Stimulated activated CD4-positive, alpha-beta T cell treated with anti-CD3 and anti-CD28 coated beads, Interleukin-12 subunit alpha, Interleukin-12 subunit beta, amount 100 ng/mL, for 4 hours (primary cell): Measurements from ENCODE around the gene QRSL1.
"Not testable (repeated sequence)": the region's sequence is repeated elsewhere in the genome, so short reads cannot be mapped to it uniquely, and the experiment has no call there.

Source experiments
- DNase-seq: peaks from one replicate; pipeline ENCODE4 v3.0.0-alpha.2; 2020

Gene QRSL1

DNA sequence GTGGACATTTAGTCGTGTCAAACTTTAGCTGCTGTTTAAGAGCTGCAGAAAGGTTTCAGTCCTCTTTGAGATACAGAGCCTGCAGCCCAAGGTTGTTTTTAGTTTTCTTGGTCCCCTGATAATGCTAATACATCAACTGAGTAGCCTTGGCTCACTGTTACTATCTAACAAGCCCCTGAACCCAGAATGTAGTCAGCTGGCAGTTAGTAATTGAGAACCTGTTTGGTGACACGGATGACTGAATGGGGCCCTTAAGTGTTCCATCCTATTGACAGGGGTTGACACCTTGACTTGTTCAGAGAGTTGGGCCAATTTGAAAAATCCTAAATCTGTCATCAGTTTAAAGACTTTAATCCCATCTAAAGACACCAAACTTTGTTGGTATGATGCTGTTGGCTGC, 2.9 kb upstream of the QRSL1 start:
- no peak for DNase-seq

- DNase-seq, result not testable (repeated sequence)
These were observed 1.6 kb upstream of the QRSL1 start for GRCh38 chr6:106627760-106628159.

DNA sequence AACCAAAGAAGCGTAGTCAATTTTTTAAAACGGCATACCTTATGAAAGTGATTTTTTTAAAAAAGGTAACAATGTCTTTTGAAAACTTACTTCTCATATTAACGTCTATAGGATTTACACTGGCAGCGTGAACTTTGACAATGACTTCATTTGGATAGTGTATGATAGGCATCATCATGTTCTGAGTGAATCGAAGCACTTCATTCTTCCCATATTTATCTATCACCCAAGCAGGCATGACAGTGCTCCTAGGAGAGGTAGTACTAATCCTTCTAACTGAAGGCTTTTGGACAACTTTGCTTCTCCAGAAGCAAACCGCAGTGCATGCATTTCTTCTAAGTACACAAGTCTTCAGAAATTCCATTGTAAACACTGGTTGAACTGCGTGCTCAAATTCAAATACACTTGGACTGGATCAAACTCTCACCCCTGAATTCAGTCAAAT, 698 bp upstream of the QRSL1 start:
- no peak for DNase-seq

DNA sequence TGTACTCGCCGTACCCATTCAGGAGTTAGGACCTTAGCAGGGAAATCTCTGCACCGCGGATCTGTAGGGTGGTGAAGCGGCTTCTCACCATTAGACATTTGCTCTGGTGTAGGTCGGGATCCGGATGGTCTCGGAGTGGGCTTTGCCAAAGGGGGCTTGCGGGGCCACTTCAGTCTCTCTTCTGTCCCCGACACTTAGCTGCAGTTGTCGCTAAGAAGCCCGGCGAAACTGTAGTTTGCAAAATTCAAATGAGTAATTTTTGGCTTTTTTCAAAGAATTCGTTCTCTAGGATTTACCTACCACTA, 433 bp downstream of the QRSL1 start:
- no peak for DNase-seq

GRCh38 chr6:106630366-106630765, 988 bp downstream of the QRSL1 start:
- no peak for DNase-seq

DNA sequence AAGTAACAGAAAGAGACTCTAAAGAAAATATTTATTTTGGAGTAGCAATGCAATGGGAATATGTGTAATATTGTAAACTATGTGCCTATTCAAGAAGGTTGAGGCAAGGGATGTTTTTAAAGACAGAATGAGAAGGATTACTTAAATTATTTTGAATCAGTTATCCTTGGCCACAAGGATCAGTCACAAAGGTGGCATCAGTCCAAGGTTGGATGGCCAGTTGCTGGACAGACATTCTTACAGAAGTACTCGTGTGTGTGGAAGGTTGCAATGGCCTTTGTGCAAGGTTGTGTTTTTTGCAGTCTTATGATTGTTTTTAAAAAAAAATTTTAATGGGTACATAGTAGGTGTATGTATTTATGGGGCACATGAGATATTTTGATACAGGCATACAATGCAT, 2.0 kb downstream of the QRSL1 start:
- DNase-seq, result no peak

DNA sequence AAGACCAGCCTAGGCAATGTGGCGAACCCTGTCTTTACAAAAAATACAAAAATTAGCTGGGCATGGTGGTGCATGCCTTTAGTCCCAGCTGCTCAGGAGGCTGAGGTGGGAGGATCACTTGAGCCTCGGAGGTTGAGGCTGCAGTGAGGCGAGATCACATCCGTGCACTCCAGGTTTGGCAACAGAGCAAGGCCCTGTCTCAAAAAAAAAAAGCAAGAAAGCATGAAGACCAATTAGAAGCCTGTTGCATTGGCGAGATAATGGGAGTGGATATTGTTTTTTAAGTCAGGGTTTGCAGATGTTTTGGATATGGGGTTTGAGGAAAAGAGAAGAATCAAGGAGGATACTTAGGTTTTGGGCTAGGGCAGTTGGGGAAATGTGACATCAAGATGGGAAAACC, 5.2 kb downstream of the QRSL1 start:
- no peak for DNase-seq

DNA sequence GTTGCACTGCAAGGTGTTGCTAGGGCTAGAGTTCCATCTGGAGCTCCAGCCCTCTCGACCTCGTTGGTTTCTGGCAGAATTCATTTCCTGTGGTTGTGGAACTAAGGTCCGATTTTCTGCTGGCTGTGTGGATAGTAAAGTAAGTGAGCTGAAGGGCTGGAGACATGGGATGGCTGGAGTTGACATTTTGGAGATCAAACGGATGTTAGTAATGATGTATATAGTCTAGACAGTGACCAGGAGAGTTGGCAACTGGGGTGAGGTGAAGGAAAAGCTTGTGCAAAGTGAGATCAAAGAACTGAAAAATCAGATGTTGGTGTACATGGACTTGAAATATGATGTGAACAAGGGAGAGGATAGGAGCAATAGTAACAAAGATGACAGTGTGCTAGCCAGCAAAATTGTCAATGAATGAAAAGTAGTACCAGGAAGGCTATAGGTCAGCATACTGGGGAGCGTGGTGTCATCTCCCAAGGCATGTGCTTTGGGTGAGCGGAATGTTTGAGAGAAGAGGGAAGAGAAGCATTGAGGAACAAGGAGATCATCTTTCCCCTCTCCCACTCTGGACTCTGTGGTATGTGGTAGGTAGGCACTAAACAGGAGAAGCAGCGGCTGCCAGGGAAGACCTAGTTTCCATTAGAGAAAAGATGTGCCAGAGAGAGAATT, 7.8 kb downstream of the QRSL1 start:
- DNase-seq, result no peak

DNA sequence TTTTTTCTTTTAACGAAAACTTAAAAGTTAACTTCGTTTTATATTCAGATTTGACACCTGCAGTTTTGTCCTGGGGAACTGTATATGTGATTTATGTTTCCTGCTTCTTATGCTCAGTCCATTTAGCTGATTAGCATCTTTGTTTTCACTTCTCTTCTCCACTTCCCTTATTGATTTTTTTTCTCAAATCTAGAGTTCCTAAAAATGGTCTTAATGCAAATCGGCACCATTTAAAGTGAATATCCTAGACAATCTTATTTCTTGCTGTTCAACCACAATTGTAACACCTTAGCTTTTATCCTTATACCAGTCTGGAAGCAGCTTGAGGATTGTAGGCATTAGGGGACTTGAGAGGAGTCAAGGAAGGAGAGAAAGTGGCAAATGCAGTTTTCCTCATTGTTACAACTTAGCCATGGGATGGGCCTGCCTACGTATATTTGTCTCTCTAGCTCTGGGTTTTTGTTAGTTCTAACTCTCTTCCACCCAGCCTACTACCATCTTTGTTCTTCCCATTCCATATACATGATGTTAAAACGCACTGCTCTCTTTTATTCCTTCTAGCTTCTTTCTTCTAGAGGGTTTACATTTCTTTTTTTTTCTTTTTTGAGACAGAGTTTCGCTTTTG, 8.5 kb downstream of the QRSL1 start:
- no peak for DNase-seq

GRCh38 chr6:106639812-106640211, 10.4 kb downstream of the QRSL1 start:
- no peak for DNase-seq

DNA sequence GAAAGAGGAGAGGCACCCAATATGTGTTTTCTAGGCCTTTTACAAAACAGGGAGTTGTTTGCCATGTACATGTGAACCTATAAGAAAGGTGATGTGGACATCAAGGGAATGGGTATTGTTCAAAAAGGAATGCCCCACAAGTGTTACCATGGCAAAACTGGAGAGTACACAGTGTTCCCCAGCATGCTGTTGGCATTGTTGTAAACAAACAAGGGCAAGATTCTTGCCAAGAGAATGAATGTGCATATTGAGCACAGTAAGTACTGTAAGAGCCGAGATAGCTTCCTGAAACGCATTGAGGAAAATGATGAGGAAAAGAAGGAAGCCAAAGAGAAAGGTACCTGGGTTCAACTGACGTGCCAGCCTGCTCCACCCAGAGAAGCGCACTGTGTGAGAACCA, 13.1 kb downstream of the QRSL1 start:
- no peak for DNase-seq

GRCh38 chr6:106643061-106643460, 13.7 kb downstream of the QRSL1 start:
- no peak for DNase-seq

GRCh38 chr6:106648651-106649308, 19.4 kb downstream of the QRSL1 start:
- no peak for DNase-seq

DNA sequence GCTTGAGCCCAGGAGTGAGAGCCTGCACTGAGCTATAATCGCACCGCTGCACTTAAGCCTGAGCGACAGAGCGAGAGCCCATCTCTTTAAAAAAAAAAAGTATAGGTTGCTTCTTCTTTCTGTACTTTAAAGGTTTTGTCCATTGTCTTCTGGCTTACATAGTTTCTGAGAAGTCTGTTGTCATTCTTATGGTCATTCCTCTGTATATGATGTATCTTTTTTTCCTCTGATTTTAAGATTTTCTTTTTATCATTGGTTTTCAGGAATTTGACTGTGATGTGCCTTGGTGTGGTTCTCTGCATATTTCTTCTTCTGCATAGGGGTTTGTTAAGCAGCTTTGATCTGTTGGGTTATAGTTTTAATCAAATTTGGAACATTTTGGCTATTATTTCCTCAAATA, 29.1 kb downstream of the QRSL1 start:
- no peak for DNase-seq

GRCh38 chr6:106659859-106660258, 30.5 kb downstream of the QRSL1 start:
- no peak for DNase-seq

GRCh38 chr6:106662458-106662857, 33.1 kb downstream of the QRSL1 start:
- DNase-seq, result no peak

DNA sequence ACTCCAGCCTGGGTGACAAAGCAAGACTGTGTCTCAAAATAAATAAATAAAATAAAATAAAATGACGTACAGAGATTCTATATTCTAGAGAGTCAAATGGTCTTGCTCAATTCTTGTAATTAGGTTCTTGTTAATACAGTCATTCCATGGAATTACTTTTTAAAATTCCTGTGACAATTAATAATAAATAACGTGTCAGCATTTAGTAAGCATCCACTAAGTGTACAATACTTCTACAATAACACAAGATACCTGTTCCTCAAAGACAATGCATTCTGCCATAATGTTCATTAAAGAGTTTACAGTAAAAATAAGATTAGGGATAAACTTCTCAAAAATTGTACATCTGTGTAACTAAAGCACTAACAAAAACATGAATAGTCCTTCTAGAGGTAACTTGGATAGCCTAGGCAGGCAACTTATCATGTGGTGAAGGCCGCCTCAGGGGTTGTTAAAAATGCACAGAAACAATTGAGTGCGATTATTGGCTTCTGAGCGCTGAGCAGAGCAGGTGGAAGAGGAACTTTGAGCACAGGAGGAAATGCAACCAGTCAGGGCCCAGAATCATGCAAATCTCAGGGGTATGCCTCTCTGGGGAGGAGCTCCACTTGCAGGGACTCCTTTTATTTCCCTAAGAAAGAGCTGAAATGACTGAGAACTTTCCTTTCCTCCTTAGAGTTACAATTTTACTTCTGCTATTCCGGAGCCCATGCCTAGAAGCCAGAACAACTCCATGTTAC, 37.1 kb downstream of the QRSL1 start:
- no peak for DNase-seq

- no peak for DNase-seq
These were observed 37.6 kb downstream of the QRSL1 start for GRCh38 chr6:106667022-106667402.

GRCh38 chr6:106670236-106670635, 40.9 kb downstream of the QRSL1 start:
- no peak for DNase-seq

DNA sequence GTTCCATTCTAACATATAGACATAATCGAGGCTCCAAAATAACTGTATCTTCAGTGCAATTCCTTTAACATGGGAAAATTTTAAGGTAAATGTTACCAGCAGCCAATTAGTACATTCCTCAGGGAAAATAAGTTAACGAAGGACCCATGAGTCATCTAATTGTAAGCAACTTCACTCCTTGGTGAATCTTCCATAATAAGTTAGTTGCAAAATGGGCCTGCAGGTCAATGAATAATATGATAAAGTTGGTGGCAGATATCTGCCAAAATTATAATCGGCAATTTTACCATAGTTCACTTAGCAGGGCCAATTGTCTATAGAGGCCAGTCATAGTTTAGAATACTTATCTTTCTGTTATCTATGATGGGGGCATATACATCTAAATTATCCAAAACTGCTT, 42.3 kb downstream of the QRSL1 start:
- DNase-seq, result no peak

GRCh38 chr6:106674541-106675229, 45.3 kb downstream of the QRSL1 start:
- no peak for DNase-seq

DNA sequence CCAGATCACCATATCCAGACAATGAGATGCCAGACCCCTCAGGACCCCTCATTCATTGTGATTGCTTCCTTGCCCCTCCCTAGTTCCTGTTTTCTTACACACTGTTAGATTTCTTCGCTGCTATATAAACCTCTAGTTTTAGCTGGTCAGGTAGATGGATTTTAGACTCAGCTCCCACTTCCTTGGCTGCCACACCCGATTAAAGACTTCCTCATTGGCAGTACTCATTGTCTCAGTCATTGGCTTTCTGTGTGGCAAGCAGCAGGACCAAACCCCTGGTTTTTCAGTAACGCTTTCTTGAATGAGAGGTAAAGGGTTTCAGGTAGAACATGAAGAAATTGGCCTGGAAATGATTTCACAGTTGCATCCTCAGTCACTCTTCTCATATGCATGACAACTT, 47.9 kb downstream of the QRSL1 start:
- no peak for DNase-seq

GRCh38 chr6:106684011-106684410, 54.6 kb downstream of the QRSL1 start:
- DNase-seq, result no peak
